ENCODE results near the gene SPAST.
"Not testable (repeated sequence)": the region's sequence is repeated elsewhere in the genome, so short reads cannot be mapped to it uniquely, and the experiment has no call there.

The SPAST gene, protein sequence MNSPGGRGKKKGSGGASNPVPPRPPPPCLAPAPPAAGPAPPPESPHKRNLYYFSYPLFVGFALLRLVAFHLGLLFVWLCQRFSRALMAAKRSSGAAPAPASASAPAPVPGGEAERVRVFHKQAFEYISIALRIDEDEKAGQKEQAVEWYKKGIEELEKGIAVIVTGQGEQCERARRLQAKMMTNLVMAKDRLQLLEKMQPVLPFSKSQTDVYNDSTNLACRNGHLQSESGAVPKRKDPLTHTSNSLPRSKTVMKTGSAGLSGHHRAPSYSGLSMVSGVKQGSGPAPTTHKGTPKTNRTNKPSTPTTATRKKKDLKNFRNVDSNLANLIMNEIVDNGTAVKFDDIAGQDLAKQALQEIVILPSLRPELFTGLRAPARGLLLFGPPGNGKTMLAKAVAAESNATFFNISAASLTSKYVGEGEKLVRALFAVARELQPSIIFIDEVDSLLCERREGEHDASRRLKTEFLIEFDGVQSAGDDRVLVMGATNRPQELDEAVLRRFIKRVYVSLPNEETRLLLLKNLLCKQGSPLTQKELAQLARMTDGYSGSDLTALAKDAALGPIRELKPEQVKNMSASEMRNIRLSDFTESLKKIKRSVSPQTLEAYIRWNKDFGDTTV

DNA sequence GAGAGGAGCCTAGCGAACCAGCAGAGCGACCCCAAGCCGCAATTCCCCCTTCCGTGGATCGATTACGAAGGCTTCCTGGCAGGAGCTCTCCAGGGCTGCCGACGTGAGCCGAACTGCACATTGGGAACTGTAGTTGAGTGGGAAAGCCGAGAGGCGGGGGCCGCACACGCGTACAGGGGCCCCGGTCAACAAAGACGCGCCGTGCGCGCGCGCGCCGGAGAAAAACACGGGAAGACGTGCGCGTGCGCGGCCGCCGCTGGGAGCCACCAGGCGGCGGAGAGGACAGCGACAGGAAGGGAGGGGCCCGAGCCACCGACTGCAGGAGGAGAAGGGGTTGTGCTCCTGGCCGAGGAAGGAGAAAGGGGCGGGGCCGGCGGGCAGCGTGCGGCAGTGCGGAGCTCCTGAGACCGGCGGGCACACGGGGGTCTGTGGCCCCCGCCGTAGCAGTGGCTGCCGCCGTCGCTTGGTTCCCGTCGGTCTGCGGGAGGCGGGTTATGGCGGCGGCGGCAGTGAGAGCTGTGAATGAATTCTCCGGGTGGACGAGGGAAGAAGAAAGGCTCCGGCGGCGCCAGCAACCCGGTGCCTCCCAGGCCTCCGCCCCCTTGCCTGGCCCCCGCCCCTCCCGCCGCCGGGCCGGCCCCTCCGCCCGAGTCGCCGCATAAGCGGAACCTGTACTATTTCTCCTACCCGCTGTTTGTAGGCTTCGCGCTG, at the start of gene SPAST:
SPAST (plus strand) TSS at position 247 of the 711 bp plus-strand sequence; CDS start at position 523, 276 bp downstream.
- peak; percentile 97 for DNase-seq

DNA sequence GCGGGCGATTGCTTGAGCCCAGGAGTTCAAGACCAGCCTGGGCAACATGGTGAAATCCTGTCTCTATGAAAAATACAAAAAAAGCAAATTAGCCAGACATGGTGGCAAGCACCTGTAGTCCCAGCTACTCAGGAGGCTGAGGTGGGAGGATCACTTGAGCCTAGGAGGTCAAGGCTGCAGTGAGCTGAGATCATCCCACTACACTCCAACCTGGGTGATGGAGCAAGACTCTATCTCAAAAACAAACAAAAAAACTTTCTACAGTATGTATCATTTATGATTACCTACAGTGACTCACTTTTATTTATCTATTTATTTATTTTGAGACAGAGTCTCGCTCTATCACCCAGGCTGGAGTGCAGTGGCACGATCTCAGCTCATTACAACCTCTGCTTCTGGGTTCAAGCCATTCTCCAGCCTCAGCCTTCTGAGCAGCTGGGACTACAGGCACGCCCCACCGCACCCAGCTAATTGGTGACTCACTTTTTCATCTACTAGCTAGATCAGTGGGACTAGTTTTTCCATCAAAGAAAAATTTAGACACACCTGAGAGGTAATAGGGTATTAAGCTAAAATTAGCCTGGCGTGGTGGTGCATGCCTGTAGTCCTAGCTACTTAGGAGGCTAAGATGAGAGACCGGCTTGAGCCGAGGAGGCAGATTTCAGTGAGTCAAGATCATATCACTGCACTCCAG, 44.4 kb upstream of the SPAST start:
- not testable (repeated sequence) for DNase-seq

DNA sequence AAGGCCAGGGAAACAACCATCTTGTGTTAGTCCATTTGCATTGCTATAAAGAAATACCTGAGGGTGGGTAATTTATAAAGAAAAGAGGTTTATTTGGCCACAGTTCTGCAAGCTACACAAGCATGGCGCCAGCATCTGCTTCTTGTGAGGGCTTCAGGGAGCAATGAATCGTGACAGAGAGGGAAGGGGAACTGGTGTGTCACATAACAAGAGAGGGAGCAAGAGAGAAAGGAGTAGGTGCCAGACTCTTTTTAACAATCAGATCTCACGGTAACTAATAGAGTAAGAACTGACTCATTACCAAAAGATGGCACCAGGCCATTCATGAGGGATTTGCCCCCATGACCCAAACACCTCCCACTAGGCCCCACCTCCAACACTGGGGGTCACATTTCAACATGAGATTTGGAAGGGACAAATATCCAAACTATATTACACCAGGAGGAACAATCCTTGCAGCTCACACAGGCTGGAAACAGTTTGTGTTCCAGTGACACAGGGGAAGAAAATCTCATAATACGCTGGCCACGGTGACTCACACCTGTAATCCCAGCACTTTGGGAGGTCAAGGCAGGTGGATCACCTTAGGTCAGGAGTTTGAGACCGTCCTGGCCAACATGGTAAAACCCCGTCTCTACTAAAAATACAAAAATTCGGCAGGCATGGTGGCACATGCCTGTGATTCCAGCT, 29.0 kb upstream of the SPAST start:
- DNase-seq = not testable (repeated sequence)

DNA sequence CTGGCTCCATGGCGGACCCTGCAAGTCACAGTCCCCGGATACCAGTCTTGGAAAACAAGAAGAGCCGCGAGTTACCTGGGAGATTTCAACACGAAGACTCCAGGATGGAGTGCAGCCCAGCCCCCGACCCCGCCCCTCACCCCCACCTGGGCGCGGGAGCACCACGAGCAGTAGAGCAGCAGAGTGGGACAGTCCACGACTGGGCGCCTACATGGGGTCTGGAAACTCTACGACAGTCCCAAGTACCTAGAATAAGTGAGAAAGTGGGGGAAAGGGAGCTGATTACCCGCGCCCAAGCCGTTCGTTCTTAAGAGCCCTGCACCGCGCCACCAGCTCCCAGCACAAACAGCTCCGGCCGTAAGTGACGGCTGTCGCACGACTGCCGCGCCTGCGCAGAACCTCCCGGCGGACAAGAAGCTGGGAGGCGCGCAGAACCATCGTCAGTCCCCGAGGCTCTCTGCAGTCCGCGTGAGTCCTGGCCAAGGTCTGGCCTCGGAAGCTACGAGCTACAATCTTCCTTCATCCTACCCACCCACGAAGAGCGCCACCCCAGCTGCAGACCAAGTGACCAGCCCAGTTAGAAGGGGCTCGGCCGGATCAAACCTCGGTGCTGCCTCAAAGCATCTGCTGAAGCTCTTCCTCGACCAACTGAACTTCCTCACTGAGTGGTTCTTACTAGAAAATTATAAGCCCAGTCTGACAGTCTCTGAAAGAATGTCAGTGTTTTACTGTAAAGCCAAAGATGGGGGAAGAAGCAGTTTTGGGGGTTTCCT, 23.7 kb upstream of the SPAST start, which contains the start of gene DPY30:
DPY30 (minus strand) TSS at position 359 of the 773 bp plus-strand sequence; CDS start at position 10, 349 bp downstream.
- DNase-seq = peak; percentile 93

DNA sequence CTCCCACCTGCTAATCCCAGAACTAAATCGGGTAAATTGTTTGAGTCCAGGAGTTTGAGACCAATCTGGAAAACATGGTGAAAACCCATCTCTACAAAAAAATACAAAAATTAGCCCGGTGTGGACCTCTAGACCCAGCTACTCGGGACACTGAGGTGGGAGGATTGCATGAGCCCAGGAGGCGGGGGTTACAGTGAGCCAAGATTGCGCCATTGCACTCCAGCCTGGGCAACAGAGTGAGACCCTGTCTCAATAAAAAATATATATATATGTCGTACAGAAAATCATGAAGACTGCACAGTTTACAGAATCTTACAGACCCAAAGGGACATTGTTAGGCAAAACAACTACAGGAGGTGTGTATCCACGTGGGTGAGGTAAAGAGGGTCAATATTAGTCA, 19.8 kb upstream of the SPAST start:
- no peak for DNase-seq

DNA sequence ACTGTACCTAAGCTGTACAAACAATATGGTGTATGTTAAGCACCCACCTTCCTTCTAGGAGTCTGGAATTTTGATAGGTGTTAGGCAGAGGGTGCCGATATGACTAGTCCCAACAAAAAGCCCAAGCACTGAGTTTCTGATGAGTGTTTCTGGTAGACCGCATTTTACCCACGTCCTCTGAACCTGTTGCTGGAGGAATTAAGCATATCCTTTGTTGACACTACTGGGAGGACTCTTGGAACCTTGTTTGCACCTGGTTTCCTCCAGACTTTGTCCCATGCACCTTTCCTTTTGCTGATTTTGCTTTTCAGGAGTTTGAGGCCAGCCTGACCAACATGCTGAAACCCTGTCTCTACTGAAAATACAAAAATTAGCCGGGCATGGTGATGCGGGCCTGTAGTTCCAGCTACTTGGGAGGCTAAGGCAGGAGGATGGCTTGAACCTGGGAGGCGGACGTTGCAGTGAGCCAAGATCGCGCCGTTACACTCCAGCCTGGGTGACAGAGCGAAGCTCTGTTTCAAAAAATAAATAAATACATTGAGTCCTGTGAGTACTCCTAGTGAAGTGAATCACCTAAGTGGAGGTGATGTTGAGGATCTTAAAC, 11.4 kb upstream of the SPAST start:
- DNase-seq = no peak

DNA sequence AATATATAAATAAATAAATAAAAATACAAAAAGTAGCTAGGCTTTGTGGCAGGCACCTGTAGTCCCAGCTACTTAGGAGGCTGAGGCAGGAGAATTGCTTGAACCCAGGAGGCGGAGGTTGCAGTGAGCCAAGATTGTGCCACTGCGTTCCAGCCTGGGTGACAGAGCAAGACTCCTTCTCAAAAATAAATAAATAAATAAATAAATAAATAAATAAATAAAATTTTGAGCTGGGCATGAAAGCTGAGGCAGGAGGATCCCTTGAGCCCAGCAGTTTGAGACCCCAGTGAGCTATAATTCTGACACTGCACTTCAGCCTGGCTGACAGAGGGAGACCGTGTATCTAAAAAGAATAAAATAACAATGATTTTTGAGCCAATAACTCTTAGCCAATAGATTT, 8.8 kb upstream of the SPAST start:
- DNase-seq = not testable (repeated sequence)

DNA sequence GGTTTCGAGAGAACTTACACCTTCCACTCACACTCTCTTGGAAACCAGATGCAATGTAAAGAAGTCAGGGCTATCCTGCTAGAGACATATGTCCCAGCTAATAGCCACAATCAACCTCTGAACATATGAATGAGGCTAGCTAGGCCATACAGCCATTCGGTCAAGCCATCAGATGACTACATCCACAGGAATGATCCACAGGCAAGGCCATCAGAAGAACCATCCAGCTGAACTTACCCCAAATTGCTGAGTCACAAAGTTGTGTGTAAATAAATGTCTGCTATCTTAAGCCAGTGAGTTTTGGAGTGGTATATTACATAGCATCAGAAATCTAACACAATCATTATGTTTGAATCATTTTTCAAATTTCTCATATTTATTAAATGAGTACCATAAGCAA, 5.2 kb upstream of the SPAST start:
- no peak for DNase-seq

DNA sequence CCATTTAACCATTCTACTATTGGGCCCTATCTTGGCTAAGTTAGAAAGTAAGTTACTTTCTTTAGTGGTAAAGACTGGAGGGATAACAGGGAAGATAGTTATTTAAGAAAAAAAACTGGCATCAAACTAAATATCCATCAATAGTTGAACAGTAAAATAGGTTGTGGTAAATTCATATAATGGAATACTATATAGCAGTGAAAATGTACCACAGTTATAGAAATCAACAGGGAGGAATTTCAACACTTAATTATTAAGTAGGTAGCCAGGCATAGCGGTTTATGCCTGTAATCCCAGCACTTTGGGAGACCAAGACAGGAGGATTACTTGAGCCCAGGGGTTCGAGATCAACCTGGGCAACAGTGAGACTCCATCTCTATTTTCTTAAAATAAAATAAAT, 3.1 kb upstream of the SPAST start:
- DNase-seq = no peak

DNA sequence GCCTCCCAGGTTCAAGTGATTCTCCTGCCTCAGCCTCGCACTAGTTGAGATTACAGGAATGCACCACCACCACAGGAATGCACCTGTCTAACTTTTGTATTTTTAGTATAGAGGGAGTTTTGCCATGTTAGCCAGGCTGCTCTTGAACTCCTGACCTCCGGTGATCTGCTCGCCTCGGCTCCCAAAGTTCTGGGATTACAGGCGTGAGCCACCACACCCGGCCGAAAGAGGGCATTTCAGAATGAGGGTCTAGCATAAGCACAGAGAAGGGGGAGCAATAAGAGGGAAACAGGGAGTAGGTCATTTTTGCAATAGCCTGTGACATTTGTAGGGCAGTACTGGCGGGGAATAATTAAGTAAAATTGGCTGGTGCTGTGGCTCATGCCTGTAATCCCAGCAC, 1.9 kb upstream of the SPAST start:
- DNase-seq = no peak

DNA sequence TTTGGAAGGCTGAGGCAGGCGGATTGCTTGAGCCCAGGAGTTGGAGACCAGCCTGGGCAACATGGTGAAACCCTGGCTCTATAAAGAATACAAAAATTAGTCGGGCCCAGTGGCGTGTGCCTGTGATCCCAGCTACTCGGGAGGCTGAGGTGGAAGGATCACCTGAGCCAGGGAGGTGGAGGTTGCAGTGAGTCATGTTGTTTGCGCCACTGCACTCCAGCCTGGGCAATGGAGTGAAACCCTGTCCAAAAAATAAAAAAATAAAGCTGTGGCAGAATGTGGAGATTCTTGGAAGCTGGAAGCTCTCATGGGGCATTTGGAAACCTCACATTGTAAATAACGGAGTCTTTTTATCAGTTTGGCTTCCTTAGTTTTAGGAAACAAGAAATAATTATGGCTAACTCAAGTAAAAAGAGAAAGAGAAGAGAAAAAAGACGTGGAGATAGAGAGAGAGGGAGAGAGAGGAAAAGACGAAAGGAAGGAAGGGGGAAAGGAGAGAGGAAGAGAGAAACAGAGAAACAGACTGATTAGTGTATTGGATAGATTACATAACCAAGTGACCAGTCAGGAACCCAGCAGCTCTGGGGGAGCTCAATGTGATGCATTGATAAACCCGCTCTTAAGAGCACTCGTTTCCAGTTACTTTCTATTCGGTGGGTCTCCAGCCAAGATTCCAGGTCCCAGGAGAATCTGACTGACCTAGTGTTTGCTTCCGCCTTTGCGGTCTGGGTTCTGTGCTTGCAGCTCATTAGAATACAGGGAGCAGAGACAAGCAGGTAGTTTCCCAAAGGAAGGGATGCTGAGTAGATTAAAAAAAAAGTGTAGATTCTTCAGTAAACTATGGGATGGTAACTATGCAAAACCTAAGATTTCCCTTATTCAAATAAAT, 1.1 kb upstream of the SPAST start:
- DNase-seq = peak; percentile 72

DNA sequence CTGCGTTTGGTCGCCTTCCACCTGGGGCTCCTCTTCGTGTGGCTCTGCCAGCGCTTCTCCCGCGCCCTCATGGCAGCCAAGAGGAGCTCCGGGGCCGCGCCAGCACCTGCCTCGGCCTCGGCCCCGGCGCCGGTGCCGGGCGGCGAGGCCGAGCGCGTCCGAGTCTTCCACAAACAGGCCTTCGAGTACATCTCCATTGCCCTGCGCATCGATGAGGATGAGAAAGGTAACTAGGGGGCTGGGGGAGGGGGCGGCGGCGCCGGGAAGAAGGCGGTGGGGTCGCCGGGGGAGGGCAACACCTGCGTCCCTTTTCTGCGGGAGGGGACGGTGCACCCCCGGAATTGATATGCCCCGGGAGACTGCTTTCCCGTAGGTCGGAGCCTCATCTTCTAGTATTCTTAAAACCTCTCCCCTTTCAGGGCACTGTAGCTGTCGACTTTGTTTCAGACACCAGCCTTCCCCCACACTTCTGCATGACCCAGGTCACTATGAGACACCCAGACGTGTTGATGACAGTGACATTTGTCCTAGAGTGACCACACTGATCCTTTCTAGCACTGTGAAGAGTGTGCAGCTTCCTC, 755 bp downstream of the SPAST start:
- peak; percentile 43 for DNase-seq

DNA sequence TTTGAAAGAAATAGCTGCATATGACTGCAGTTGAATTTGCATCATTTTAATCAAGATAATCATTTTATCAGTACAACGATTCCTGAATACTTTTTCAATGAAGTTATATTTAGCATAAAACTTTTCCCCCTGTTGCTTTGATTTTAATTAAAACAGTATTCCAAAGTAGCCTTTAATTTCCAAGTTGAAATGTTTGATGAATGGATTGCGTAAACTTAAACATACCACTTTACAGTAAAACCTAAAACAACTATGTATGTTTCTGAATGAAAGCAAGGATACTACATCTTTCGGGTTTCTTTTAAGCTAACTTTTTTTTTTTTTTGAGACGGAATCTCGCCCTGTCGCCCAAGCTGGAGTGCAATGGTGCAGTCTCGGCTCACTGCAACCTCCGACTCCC, 1.4 kb downstream of the SPAST start:
- DNase-seq = no peak

DNA sequence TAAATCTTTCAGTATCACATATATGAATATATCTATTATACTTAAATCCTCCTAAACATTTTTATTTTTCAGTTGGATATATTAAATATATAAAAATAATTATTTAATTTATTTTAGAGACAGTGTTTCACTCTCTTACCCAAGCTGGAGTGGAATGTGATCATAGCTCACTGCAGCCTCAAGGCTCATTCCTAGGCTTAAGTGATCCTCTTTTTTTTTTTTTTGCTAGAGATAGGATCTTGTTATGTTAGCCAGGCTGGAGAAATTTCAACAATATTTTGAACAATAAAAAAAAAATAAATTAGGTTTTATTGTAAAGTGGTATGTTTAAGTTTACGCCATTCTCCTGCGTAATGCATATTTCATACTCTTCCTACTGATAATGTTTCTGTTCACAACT, 4.2 kb downstream of the SPAST start:
- DNase-seq = no peak

DNA sequence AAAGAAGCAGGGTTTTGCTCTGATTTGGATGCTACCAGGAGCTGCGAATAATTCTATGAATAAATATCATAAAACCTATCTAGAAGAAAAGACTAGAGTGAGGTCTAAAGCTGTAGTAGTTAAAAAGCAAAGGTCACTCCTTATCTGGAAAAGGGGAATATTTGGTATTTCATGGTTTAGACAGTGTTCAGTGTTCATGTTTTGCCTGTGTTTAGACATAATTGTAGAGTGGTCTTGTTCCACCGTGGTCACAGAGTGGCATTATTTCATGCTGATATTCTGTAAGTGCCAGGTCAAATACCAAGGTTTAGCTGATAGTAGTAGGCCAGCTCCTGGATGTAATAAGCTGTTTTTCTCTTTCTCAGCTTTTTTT, 10.8 kb downstream of the SPAST start:
- DNase-seq = no peak

DNA sequence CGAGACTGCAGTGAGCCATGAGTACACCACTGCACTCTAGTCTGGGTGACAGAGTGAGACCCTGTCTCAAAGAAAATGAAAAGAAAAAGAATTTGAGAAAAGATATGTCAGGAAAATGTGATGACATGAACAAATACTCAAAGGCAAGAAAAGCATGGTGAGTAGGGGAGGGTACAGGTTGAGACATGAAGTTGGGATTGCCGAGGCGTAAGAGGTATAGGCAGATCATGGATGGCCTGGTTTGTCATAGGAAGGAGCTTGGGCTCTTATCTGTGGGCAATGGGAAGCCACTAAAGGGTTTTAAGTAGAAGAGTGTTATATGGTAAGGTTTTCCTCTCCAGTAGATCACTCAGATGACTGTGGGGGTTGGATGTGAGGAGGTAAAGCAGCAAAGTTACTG, 32.3 kb downstream of the SPAST start:
- no peak for DNase-seq

DNA sequence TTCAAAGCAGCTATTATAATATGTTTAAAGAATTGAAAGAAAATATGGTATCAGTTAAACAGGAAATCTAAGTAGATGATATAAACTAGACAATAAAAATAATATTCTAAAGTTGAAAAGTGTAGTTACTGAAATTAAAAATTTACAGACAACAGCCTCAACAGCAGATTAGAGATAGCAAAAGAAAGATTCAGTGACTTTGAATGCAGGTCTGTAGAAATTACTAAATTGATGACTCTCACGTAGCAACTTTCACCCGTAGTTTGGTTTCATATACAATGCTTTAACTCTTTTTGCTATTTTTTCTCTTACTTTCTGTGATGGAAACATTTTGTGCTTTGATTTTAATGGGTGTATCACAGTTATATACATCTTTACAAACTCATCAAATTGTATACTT, 44.8 kb downstream of the SPAST start:
- DNase-seq = no peak

DNA sequence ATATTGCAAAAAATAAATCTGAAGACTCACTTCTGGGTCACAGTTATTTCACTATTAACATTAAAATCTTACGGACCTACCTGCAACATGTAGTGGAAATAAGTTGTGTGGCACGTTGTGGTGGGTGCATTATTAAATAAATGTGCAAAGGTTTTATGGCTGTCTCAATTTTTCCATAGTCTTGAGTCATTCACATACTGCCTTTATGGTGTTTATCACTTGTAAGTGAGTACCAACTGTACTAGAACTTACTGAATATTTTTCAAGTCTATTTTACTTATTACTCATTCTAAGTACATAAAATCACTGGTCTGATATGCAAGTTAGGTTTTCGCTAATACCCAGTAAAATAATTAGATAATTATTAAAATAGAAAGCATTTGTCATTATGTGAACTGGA, 54.7 kb downstream of the SPAST start:
- no peak for DNase-seq

DNA sequence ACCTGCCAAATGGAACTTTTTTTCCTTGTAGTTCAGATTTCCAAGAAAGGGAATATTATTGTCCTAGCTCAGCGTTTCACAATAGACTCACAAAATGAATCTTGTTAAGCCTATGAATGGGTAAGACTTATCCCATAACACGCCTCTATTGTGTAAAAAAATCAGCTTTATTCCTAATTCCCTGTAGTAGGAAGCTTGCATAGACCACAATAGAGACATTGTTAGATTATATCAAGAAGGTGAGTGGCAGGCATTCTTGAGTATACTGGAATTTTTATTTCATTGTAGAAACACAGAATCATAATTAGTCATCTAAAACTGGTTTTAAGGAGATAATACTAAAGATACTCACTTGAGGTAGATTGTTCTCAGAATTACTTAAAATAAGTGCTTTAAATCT, 55.8 kb downstream of the SPAST start:
- no peak for DNase-seq

DNA sequence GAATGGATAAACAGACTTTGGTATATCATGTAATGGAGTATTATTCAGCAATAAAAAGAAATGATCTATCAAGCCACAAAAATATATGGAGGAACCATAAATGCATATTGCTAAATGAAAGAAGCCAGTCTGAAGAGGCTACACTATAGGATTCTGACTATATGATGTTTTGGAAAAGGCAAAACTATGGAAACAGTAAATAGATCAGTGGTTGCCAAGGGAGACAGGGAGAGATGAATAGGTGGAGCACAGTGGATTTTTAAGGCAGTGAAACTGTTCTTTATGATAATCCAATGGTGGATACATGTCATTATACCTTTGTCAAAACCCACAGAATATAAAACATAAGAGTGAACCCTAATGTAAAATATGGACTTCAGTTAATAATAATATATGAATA, 61.3 kb downstream of the SPAST start:
- DNase-seq = no peak

All from hematopoietic multipotent progenitor cell treated with erythropoietin and hydrocortisone succinate and interleukin-3 and kit ligand, for 8 days (in vitro differentiated cells).